ENCODE measurements around the gene GALNT12. TPM values are rescaled to one million over a fixed set of nuclear protein-coding genes. Genes with fewer than 3 reads are reported as not detected.

The GALNT12 gene
- total and polyA plus RNA-seq, 2 experiments from 2014 or later: 13.9 to 16.4 TPM

DNA sequence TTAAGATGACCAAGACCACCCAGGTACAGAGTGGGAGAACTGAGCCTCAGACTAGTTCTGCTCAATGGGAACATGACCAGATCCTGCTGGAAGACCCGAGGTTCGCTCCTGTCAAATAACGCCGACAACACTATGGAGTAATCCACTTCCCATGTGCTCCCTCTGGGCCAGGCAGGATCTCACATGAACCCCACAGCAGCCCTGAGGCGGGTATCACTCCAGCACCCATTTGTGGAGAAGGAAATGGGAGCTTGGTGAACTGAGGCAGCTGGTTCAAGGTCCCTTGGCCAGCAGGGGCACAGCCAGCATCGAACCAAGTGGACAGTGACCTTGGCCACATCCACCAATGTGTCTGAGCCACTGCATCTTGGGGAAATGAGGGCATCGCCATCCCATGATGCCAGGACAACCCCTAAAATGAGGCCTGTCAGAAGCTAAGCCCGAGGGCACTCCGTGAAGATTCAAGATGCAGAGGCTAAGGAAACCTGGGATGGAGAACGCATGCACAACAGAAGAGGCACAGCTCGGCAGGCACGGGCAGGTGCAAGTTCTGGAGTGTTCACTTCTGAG lies 19.6 kb upstream of the GALNT12 start:
- WGBS (ENCODE audit: low lambda C conversion rate, missing lambda C conversion rate): 97% methylated on average over 12 of the region's 12 CpGs
- no peaks in the 10 kb centered on the region for H4K20me1 ChIP-seq (ENCODE audit: insufficient read depth, poor library complexity, severe bottlenecking)
- peaks cover 17% of the 10 kb centered on the region for H3K4me1 ChIP-seq (ENCODE audit: insufficient read depth)
- H3K9me2 ChIP-seq (replicated peaks; ENCODE audit: insufficient read depth): no peaks in the 10 kb centered on the region
- no peaks in the 10 kb centered on the region for H3K9me3 ChIP-seq (ENCODE audit: low read depth)
- TF ChIP-seq, protein P1, sequence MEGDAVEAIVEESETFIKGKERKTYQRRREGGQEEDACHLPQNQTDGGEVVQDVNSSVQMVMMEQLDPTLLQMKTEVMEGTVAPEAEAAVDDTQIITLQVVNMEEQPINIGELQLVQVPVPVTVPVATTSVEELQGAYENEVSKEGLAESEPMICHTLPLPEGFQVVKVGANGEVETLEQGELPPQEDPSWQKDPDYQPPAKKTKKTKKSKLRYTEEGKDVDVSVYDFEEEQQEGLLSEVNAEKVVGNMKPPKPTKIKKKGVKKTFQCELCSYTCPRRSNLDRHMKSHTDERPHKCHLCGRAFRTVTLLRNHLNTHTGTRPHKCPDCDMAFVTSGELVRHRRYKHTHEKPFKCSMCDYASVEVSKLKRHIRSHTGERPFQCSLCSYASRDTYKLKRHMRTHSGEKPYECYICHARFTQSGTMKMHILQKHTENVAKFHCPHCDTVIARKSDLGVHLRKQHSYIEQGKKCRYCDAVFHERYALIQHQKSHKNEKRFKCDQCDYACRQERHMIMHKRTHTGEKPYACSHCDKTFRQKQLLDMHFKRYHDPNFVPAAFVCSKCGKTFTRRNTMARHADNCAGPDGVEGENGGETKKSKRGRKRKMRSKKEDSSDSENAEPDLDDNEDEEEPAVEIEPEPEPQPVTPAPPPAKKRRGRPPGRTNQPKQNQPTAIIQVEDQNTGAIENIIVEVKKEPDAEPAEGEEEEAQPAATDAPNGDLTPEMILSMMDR (IDR thresholded peaks at IDR 0.05; ENCODE audit: poor library complexity): no peak
- H3K4me3 ChIP-seq: no peak overlapping the region
- no peak overlapping the region for H3K27ac ChIP-seq
- no peak overlapping the region for H3K4me2 ChIP-seq
- peaks cover 29% of the 10 kb centered on the region for H3K79me2 ChIP-seq
- no peak for DNase-seq (ENCODE audit: low spot score)
- H3K36me3 ChIP-seq (replicated peaks; ENCODE audit: insufficient read depth, low read depth): peaks cover 3% of the 10 kb centered on the region
- no peaks in the 10 kb centered on the region for H3K27me3 ChIP-seq
- no peak overlapping the region for H2AFZ ChIP-seq

DNA sequence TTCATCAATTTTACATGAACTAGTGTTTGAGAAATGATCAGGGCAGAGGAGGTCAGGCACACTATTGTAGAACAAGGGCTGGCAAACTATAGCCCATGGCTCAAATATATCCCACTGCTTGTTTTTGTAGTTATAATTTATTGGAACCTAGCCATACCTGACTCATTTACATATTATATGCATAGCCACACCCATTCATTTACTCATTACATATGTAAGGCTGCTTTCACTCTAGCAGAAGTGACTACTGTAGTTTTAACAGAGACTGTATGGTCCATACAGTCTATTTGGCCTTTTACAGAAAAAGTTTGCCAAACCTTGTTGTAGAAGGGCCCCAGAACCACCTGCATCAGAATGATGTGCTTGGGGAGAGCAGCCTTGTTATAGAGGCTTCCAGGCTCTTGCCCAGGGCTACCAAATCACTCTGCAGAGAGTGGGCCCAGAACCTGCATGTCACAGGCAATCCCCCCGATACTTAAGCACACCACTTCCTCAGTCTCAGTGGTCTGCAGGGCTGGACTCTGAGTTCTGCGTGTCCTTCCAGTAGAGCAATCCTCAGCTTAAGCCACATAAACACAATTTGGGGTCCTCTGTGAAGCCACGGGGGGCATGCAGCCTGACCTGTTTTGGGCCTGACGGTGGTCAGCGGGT lies 17.9 kb upstream of the GALNT12 start:
- Histone ChIP-seq H3K4me1 (ENCODE audit: insufficient read depth) (peaks cover 14% of the 10 kb centered on the region), H3K36me3 (replicated peaks; ENCODE audit: insufficient read depth, low read depth) (peaks cover 3% of the 10 kb centered on the region), H3K27ac (no peak overlapping the region), H3K4me2 (no peak overlapping the region), H4K20me1 (ENCODE audit: insufficient read depth, poor library complexity, severe bottlenecking) (no peaks in the 10 kb centered on the region), H3K79me2 (peaks cover 44% of the 10 kb centered on the region), H3K9me2 (replicated peaks; ENCODE audit: insufficient read depth) (no peaks in the 10 kb centered on the region), H3K9me3 (ENCODE audit: low read depth) (no peaks in the 10 kb centered on the region), H3K27me3 (no peaks in the 10 kb centered on the region), H3K4me3 (no peak overlapping the region), H2AFZ (no peak overlapping the region)
- TF ChIP-seq EZH2 (IDR thresholded peaks at IDR 0.05; ENCODE audit: borderline replicate concordance) (no peak), EZH2phosphoT487 (IDR thresholded peaks at IDR 0.05; ENCODE audit: low read depth, severe bottlenecking, unreplicated experiment) (no peak)
- TF ChIP-seq, protein P1 (IDR thresholded peaks at IDR 0.05; ENCODE audit: poor library complexity): no peak
- no peak for DNase-seq (ENCODE audit: low spot score)
- WGBS (ENCODE audit: low lambda C conversion rate, missing lambda C conversion rate): 94% methylated on average over 5 of the region's 5 CpGs

DNA sequence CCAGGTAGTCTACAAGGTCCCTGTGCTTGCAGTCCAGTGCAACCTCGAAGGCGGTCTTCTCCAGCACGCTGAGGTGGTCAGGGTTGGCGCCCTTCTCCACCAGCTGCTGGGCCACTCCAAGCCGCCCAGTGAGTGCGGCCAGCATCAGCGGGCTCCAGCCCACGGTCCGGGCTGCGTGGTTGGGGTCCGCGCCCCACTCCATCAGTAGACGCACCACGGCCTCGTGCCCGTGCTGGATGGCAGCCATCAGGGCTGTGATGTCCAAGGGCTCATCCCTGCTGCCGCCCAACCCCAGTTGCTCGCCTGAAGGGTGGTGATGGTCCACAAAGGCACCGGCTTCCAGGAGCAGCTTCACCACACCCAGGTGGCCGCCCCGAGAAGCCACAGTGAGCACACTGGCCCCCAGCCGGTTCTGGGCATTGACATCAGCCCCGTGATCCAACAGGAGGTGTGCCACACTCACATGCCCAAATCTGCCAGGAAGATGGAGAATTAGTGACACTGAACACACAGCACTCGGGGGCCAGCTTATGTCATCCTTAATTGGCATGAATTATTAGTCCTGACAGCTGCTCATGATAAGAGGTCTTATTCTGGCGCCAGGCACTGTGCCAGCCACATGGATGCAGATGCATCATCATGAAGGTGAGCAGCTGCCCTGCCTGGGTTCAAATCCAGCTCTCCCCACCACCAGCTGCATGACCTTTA lies 17.2 kb upstream of the GALNT12 start:
- no peak for DNase-seq (ENCODE audit: low spot score)
- H2AFZ ChIP-seq: no peak overlapping the region
- peak overlapping the region; percentile 18 for H3K27ac ChIP-seq
- WGBS (ENCODE audit: low lambda C conversion rate, missing lambda C conversion rate): 93% methylated on average over 25 of the region's 25 CpGs
- H3K79me2 ChIP-seq: peaks cover 51% of the 10 kb centered on the region
- H3K36me3 ChIP-seq (replicated peaks; ENCODE audit: insufficient read depth, low read depth): peaks cover 3% of the 10 kb centered on the region
- no peaks in the 10 kb centered on the region for H3K9me2 ChIP-seq (replicated peaks; ENCODE audit: insufficient read depth)
- H3K4me3 ChIP-seq: no peak overlapping the region
- no peak overlapping the region for H3K4me2 ChIP-seq
- no peaks in the 10 kb centered on the region for H3K9me3 ChIP-seq (ENCODE audit: low read depth)
- TF ChIP-seq EZH2 (IDR thresholded peaks at IDR 0.05; ENCODE audit: borderline replicate concordance) (no peak), EZH2phosphoT487 (IDR thresholded peaks at IDR 0.05; ENCODE audit: low read depth, severe bottlenecking, unreplicated experiment) (no peak)
- H4K20me1 ChIP-seq (ENCODE audit: insufficient read depth, poor library complexity, severe bottlenecking): no peaks in the 10 kb centered on the region
- peaks cover 19% of the 10 kb centered on the region for H3K4me1 ChIP-seq (ENCODE audit: insufficient read depth)
- H3K27me3 ChIP-seq: no peaks in the 10 kb centered on the region

Measured in hepatocyte (in vitro differentiated cells).